DND-41 (cell line): Measurements from ENCODE around the gene CASP7.
A peak's percentile ranks its signal among the peaks of the same experiment; 100 is the strongest.

Source experiments
- ATAC-seq: fragments of 200-7000 bp; cut with Tn5 transposase; 3 replicates; pipeline ENCODE4 v1.9.1; 2021; ENCODE audit warnings: low read depth; ENCODE audit not compliant: insufficient read depth
- DNase-seq: peaks from one replicate; pipeline ENCODE4 v3.0.0-alpha.2; 2020
- H2AFZ ChIP-seq: 2 replicates; pipeline ENCODE4 v1.6.0; 2012; ENCODE audit warnings: low read depth, low read length
- H3K27ac ChIP-seq: 2 replicates; pipeline ENCODE4 v1.5.1; 2012; ENCODE audit warnings: low read length, inconsistent platforms
- H3K27me3 ChIP-seq: fragments of 200-600 bp; sonication (generic); 2 replicates; pipeline ENCODE4 v1.6.0; 2012; ENCODE audit warnings: low read length, mild to moderate bottlenecking, inconsistent platforms; ENCODE audit not compliant: insufficient read depth, poor library complexity
- H3K36me3 ChIP-seq: 2 replicates; pipeline ENCODE4 v1.5.1; 2012; ENCODE audit warnings: low read length, inconsistent platforms; ENCODE audit not compliant: insufficient read depth
- H3K4me1 ChIP-seq: 2 replicates; pipeline ENCODE4 v1.5.1; 2012; ENCODE audit warnings: mild to moderate bottlenecking, low read length; ENCODE audit not compliant: insufficient read depth
- H3K4me2 ChIP-seq: 2 replicates; pipeline ENCODE4 v1.6.0; 2012; ENCODE audit warnings: mild to moderate bottlenecking, moderate library complexity, low read length, inconsistent platforms; ENCODE audit not compliant: insufficient read depth
- H3K4me3 ChIP-seq, 2 experiments: fragments of 200-600 bp in 1 of 2; shearing (Covaris generic) in 1 of 2; 2 replicates each; pipeline ENCODE4 v1.5.1; 2012 to 2016; ENCODE audit warnings: inconsistent platforms in 2 of 2, low read length in 2 of 2, mild to moderate bottlenecking in 2 of 2, low read depth in 1 of 2, moderate library complexity in 1 of 2
- H3K79me2 ChIP-seq: 2 replicates; pipeline ENCODE4 v1.6.0; 2012; ENCODE audit warnings: low read length, inconsistent platforms; ENCODE audit not compliant: insufficient read depth
- H3K9ac ChIP-seq: 2 replicates; pipeline ENCODE4 v1.6.0; 2012; ENCODE audit warnings: low read depth, mild to moderate bottlenecking, inconsistent platforms, low read length, moderate library complexity
- H3K9me3 ChIP-seq: 2 replicates; pipeline ENCODE4 v1.5.1; 2012; ENCODE audit warnings: low read length, moderate library complexity, mild to moderate bottlenecking, inconsistent platforms; ENCODE audit not compliant: insufficient read depth, severe bottlenecking
- H4K20me1 ChIP-seq: 2 replicates; pipeline ENCODE4 v1.6.0; 2012; ENCODE audit warnings: low read length; ENCODE audit not compliant: insufficient read depth
- CTCF ChIP-seq: IDR thresholded peaks from 2 replicates; pipeline ENCODE4 v1.5.1; 2012; ENCODE audit warnings: borderline replicate concordance, low read length, moderate library complexity, mild to moderate bottlenecking; ENCODE audit not compliant: poor library complexity, severe bottlenecking; ENCODE audit errors: extremely low read depth
- EZH2 ChIP-seq: IDR thresholded peaks from 3 replicates; pipeline ENCODE4 v1.6.1; 2012; ENCODE audit warnings: borderline replicate concordance, low read depth, mild to moderate bottlenecking, moderate library complexity, low read length, inconsistent platforms; ENCODE audit not compliant: severe bottlenecking

Gene CASP7

GRCh38 chr10:113697595-113697994 lies 17.9 kb downstream of the CASP7 start:
- no peak for ATAC-seq
- no peaks in the 10 kb centered on the region for H3K4me1 ChIP-seq
- no peaks in the 10 kb centered on the region for H3K27me3 ChIP-seq
- peaks cover 16% of the 10 kb centered on the region for H3K9me3 ChIP-seq
- H3K9ac ChIP-seq: no peak overlapping the region
- H3K4me3 ChIP-seq: no peak overlapping the region
- H3K4me2 ChIP-seq: no peak overlapping the region
- H3K79me2 ChIP-seq: peaks cover 37% of the 10 kb centered on the region
- no peaks in the 10 kb centered on the region; the same call in 1 of the 2 replicates for H4K20me1 ChIP-seq
- no peak for TF ChIP-seq CTCF
- no peak for TF ChIP-seq EZH2
- no peak overlapping the region for H2AFZ ChIP-seq
- peaks cover 69% of the 10 kb centered on the region for H3K36me3 ChIP-seq
- no peak for DNase-seq
- no peak overlapping the region for H3K27ac ChIP-seq

GRCh38 chr10:113704637-113705343 lies 25.1 kb downstream of the CASP7 start:
- no peak overlapping the region for H3K9ac ChIP-seq
- peaks cover 19% of the 10 kb centered on the region for H4K20me1 ChIP-seq
- H3K9me3 ChIP-seq: no peaks in the 10 kb centered on the region
- ATAC-seq (peak; percentile 82), DNase-seq (peak; percentile 32)
- no peaks in the 10 kb centered on the region for H3K27me3 ChIP-seq
- H3K4me2 ChIP-seq: no peak overlapping the region
- no peak overlapping the region for H3K27ac ChIP-seq
- H2AFZ ChIP-seq: no peak overlapping the region
- H3K79me2 ChIP-seq: peaks cover 11% of the 10 kb centered on the region
- TF ChIP-seq CTCF (peak; percentile 76), EZH2 (no peak)
- H3K36me3 ChIP-seq: peaks cover 33% of the 10 kb centered on the region
- no peaks in the 10 kb centered on the region for H3K4me1 ChIP-seq
- H3K4me3 ChIP-seq: no peak overlapping the region

GRCh38 chr10:113705344-113705652 lies 25.6 kb downstream of the CASP7 start:
- no peak overlapping the region for H3K4me3 ChIP-seq
- no peak for DNase-seq
- H3K9ac ChIP-seq: no peak overlapping the region
- H3K27ac ChIP-seq: no peak overlapping the region
- H3K79me2 ChIP-seq: peaks cover 11% of the 10 kb centered on the region
- no peak overlapping the region for H3K4me2 ChIP-seq
- no peaks in the 10 kb centered on the region for H3K4me1 ChIP-seq
- no peak for TF ChIP-seq CTCF
- no peak for TF ChIP-seq EZH2
- no peaks in the 10 kb centered on the region for H3K27me3 ChIP-seq
- H3K9me3 ChIP-seq: no peaks in the 10 kb centered on the region
- ATAC-seq: no peak
- peaks cover 19% of the 10 kb centered on the region for H4K20me1 ChIP-seq
- no peak overlapping the region for H2AFZ ChIP-seq
- peaks cover 28% of the 10 kb centered on the region for H3K36me3 ChIP-seq

GRCh38 chr10:113706623-113707022 lies 26.9 kb downstream of the CASP7 start:
- Histone ChIP-seq H3K4me2 (no peak overlapping the region), H3K9me3 (no peaks in the 10 kb centered on the region), H3K9ac (no peak overlapping the region), H3K27me3 (no peaks in the 10 kb centered on the region), H3K36me3 (peaks cover 25% of the 10 kb centered on the region), H2AFZ (no peak overlapping the region), H3K4me1 (no peaks in the 10 kb centered on the region), H3K4me3 (no peak overlapping the region), H3K27ac (no peak overlapping the region), H4K20me1 (peaks cover 25% of the 10 kb centered on the region), H3K79me2 (peaks cover 13% of the 10 kb centered on the region)
- DNase-seq: no peak
- ATAC-seq: no peak
- no peak for TF ChIP-seq EZH2
- TF ChIP-seq CTCF: no peak
